Transverse colon (tissue), 4 donors: Measurements from ENCODE around the gene SRRM3. TPM values are rescaled to one million over a fixed set of nuclear protein-coding genes. Genes with fewer than 3 reads are reported as not detected.
A peak's percentile ranks its signal among the peaks of the same experiment; 100 is the strongest.

ENCODE experiments used
- DNase-seq: peaks from one replicate; pipeline ENCODE4 v3.0.0-alpha.2; 2019
- H3K27ac ChIP-seq, 4 donors: fragments of 200-600 bp; sonication (generic); 2 replicates each; pipeline ENCODE4 v1.5.1; 2016 to 2018; ENCODE audit warnings: inconsistent platforms in 4 of 4
- H3K27me3 ChIP-seq: fragments of 200-600 bp; sonication (generic); 2 replicates; pipeline ENCODE4 v1.5.1; 2017; ENCODE audit warnings: inconsistent platforms
- H3K36me3 ChIP-seq, 4 donors: fragments of 200-600 bp; sonication (generic); 2 replicates each; pipeline ENCODE4 v1.5.1; 2017 to 2019; ENCODE audit warnings: inconsistent platforms in 4 of 4
- H3K4me1 ChIP-seq, 4 donors: fragments of 200-600 bp; sonication (generic); 2 replicates each; pipeline ENCODE4 v1.5.1; 2017 to 2020; ENCODE audit warnings: inconsistent platforms in 4 of 4
- H3K4me3 ChIP-seq, 4 donors: fragments of 200-600 bp; sonication (generic); 1 replicate in 1 of 4; 2 replicates in 3 of 4; pipeline versions ENCODE4 v1.5.1 to v1.6.1; 2017 to 2019; ENCODE audit warnings: inconsistent platforms in 4 of 4
- H3K9me3 ChIP-seq, 2 donors: fragments of 200-600 bp; sonication (generic); 2 replicates each; pipeline ENCODE4 v1.5.1; 2017 to 2019; ENCODE audit warnings: inconsistent platforms in 2 of 2
- CTCF ChIP-seq, 5 experiments: fragments of 200-600 bp in 3 of 5; fragments of 450-650 bp in 2 of 5; sonication (generic) in 3 of 5; IDR thresholded peaks; 1 replicate in 2 of 5; 2 replicates in 3 of 5; pipeline ENCODE4 v1.5.1; 2016 to 2017; ENCODE audit warnings: antibody characterized with exemption in 5 of 5, inconsistent platforms in 3 of 5, mild to moderate bottlenecking in 2 of 5, moderate library complexity in 1 of 5
- EP300 ChIP-seq: sonication (generic); formaldehyde crosslinking; IDR thresholded peaks from one replicate; pipeline ENCODE4 v1.6.1; 2017; ENCODE audit warnings: antibody characterized with exemption, low read depth
- POLR2A ChIP-seq: fragments of 450-650 bp; IDR thresholded peaks from one replicate; pipeline ENCODE4 v1.6.1; 2016; ENCODE audit warnings: antibody characterized with exemption, mild to moderate bottlenecking, moderate library complexity
- POLR2AphosphoS5 ChIP-seq, 3 donors: sonication (generic); formaldehyde crosslinking; IDR thresholded peaks; one replicate each; pipeline ENCODE4 v1.6.1; 2016; ENCODE audit warnings: antibody characterized with exemption in 3 of 3
- WGBS, 2 donors: methylation state at CpG; one replicate each; pipeline ENCODE4 v1.1.5; 2018; ENCODE audit warnings: low coverage in 1 of 2; 5-methylcytosine and 5-hydroxymethylcytosine counted together
- in situ Hi-C, 4 donors: fragments of 200-750 bp; cut with MboI; loops; one replicate each; pipeline versions ENCODE4 v1.15.0 to v1.15.1; 2017; ENCODE audit warnings: low sequenced_read_pairs in 3 of 4, low pct_ligation_motif_present in 1 of 4, low pct_unique_long_range_greater_than_20kb in 1 of 4
- intact Hi-C: fragments of 100-400 bp; cut with DNase I; formaldehyde crosslinking; loops from one replicate; pipeline ENCODE4 v1.15.1; 2023; ENCODE audit warnings: low total_unique reads
- total RNA-seq, 4 donors: library from RNA; depleted of rRNA; stranded (reverse); fragments of >200 nt; gene quantifications; one replicate each; pipeline ENCODE4 v1.1.0, GENCODE V29; 2016

SRRM3 gene
- total RNA-seq, 4 donors from 2014 or later = 0.82 to 1.4 (median 1.1) TPM; not detected in 1

GRCh38 chr7:76261329-76261728, 59.6 kb downstream of the SRRM3 start:
- H3K36me3 ChIP-seq = no peaks in the 10 kb centered on the region
- no peaks in the 10 kb centered on the region for H3K9me3 ChIP-seq
- H3K4me3 ChIP-seq = no peak overlapping the region
- H3K27ac ChIP-seq = no peak overlapping the region
- no peak for TF ChIP-seq POLR2AphosphoS5 (IDR thresholded peaks at IDR 0.05)
- no peak for TF ChIP-seq POLR2A
- no peak for TF ChIP-seq CTCF (IDR thresholded peaks at IDR 0.05)
- no peak for TF ChIP-seq EP300
- 86 to 100% methylated on average over 1 to 11 of the region's 11 CpGs for WGBS, 2 donors
- intact Hi-C loops (no loop called here), in situ Hi-C loops (loop anchor here in 1 of 4 donors (10.0 kb wide), 1 partner anchor 87 kb away; no protein-coding TSS in a partner anchor)
- H3K4me1 ChIP-seq = peaks cover 0 to 11% (median 7%) of the 10 kb centered on the region in 4 donors
- peaks cover 55% of the 10 kb centered on the region for H3K27me3 ChIP-seq
- no peak for DNase-seq

GRCh38 chr7:76261931-76262330, 60.2 kb downstream of the SRRM3 start:
- WGBS, 2 donors = 43% methylated on average over 4 of the region's 4 CpGs; no CpG with 5 or more reads in 1 of the 2 donors
- no peak for TF ChIP-seq CTCF (IDR thresholded peaks at IDR 0.05)
- no peak for TF ChIP-seq EP300
- no peak for TF ChIP-seq POLR2A
- no peak for TF ChIP-seq POLR2AphosphoS5 (IDR thresholded peaks at IDR 0.05)
- peaks cover 55% of the 10 kb centered on the region for H3K27me3 ChIP-seq
- no peak overlapping the region for H3K4me3 ChIP-seq
- H3K36me3 ChIP-seq = no peaks in the 10 kb centered on the region
- intact Hi-C loops = no loop called here
- no peak for DNase-seq
- H3K27ac ChIP-seq = no peak overlapping the region
- H3K4me1 ChIP-seq = peaks cover 0 to 14% (median 9%) of the 10 kb centered on the region in 4 donors
- in situ Hi-C loops = loop anchor here in 1 of 4 donors (10.0 kb wide), 1 partner anchor 87 kb away; no protein-coding TSS in a partner anchor
- H3K9me3 ChIP-seq = no peaks in the 10 kb centered on the region

- H3K4me1 ChIP-seq = peaks cover 0 to 21% (median 14%) of the 10 kb centered on the region in 4 donors
- H3K27me3 ChIP-seq = peaks cover 55% of the 10 kb centered on the region
- intact Hi-C loops = no loop called here
- H3K36me3 ChIP-seq = no peaks in the 10 kb centered on the region
- 68 to 86% methylated on average over 5 to 7 of the region's 7 CpGs for WGBS, 2 donors
- no peaks in the 10 kb centered on the region for H3K9me3 ChIP-seq
- no peak overlapping the region for H3K4me3 ChIP-seq
- no peak for TF ChIP-seq POLR2A
- no peak for TF ChIP-seq POLR2AphosphoS5 (IDR thresholded peaks at IDR 0.05)
- TF ChIP-seq EP300 = no peak
- TF ChIP-seq CTCF (IDR thresholded peaks at IDR 0.05) = peak; percentile 52 to 65 (median 62)
- DNase-seq = peak; percentile 49
- in situ Hi-C loops = loop anchor here in 1 of 4 donors (10.0 kb wide), 1 partner anchor 88 kb away; no protein-coding TSS in a partner anchor
- H3K27ac ChIP-seq = no peak overlapping the region
Measured at GRCh38 chr7:76262683-76263402, 61.1 kb downstream of the SRRM3 start.

GRCh38 chr7:76265299-76265698, 63.6 kb downstream of the SRRM3 start:
- H3K4me3 ChIP-seq = no peak overlapping the region
- peaks cover 55% of the 10 kb centered on the region for H3K27me3 ChIP-seq
- no peaks in the 10 kb centered on the region for H3K36me3 ChIP-seq
- H3K9me3 ChIP-seq = no peaks in the 10 kb centered on the region
- intact Hi-C loops (no loop called here), in situ Hi-C loops (loop anchor here in 1 of 4 donors (10.0 kb wide), 1 partner anchor 90 kb away; no protein-coding TSS in a partner anchor)
- WGBS, 2 donors = 67 to 84% methylated on average over 1 to 7 of the region's 7 CpGs
- TF ChIP-seq CTCF (IDR thresholded peaks at IDR 0.05) = no peak
- no peak for TF ChIP-seq POLR2A
- no peak for TF ChIP-seq EP300
- no peak for TF ChIP-seq POLR2AphosphoS5 (IDR thresholded peaks at IDR 0.05)
- no peak for DNase-seq
- no peak overlapping the region for H3K27ac ChIP-seq
- peaks cover 0 to 16% (median 8%) of the 10 kb centered on the region in 4 donors for H3K4me1 ChIP-seq
